GM19467 (cell line): ENCODE data around the gene MACO1.
"Not testable (repeated sequence)": the region's sequence is repeated elsewhere in the genome, so short reads cannot be mapped to it uniquely, and the experiment has no call there.

ENCODE experiments used
- ATAC-seq: cut with Tn5 transposase; IDR thresholded peaks from one replicate; pipeline ENCODE4 v1.9.1; 2021; ENCODE audit warnings: mild to moderate bottlenecking, moderate library complexity; ENCODE audit not compliant: unreplicated experiment

Gene MACO1

GRCh38 chr1:25456502-25456901 lies 25.8 kb downstream of the MACO1 start:
- ATAC-seq: no peak

- no peak for ATAC-seq
Observed at GRCh38 chr1:25458541-25459298, 28.0 kb downstream of the MACO1 start.

- no peak for ATAC-seq
Observed at GRCh38 chr1:25460020-25460419, 29.3 kb downstream of the MACO1 start.

- ATAC-seq: not testable (repeated sequence)
Observed at GRCh38 chr1:25460816-25461215, 30.1 kb downstream of the MACO1 start.

GRCh38 chr1:25461849-25462248 lies 31.2 kb downstream of the MACO1 start:
- ATAC-seq: no peak

- no peak for ATAC-seq
Observed at GRCh38 chr1:25462732-25463131, 32.0 kb downstream of the MACO1 start.

GRCh38 chr1:25467193-25467592 lies 36.5 kb downstream of the MACO1 start:
- ATAC-seq: no peak

- ATAC-seq: no peak
Observed at GRCh38 chr1:25467616-25468015, 36.9 kb downstream of the MACO1 start.

- ATAC-seq: no peak
Observed at GRCh38 chr1:25468033-25468432, 37.3 kb downstream of the MACO1 start.

- no peak for ATAC-seq
Observed at GRCh38 chr1:25469177-25469576, 38.5 kb downstream of the MACO1 start.

- no peak for ATAC-seq
Observed at GRCh38 chr1:25472471-25472870, 41.8 kb downstream of the MACO1 start.

GRCh38 chr1:25473653-25474225 lies 43.0 kb downstream of the MACO1 start:
- ATAC-seq: no peak

- no peak for ATAC-seq
Observed at GRCh38 chr1:25474439-25475047, 43.8 kb downstream of the MACO1 start.

- ATAC-seq: no peak
Observed at GRCh38 chr1:25476186-25477097, 45.7 kb downstream of the MACO1 start.

- ATAC-seq: no peak
Observed at GRCh38 chr1:25477448-25478034, 46.8 kb downstream of the MACO1 start.

- no peak for ATAC-seq
Observed at GRCh38 chr1:25478633-25479032, 47.9 kb downstream of the MACO1 start.

GRCh38 chr1:25481625-25482024 lies 50.9 kb downstream of the MACO1 start:
- no peak for ATAC-seq

- ATAC-seq: no peak
Observed at GRCh38 chr1:25482211-25482610, 51.5 kb downstream of the MACO1 start.

- ATAC-seq: no peak
Observed at GRCh38 chr1:25484096-25484495, 53.4 kb downstream of the MACO1 start.

GRCh38 chr1:25484533-25484932 lies 53.8 kb downstream of the MACO1 start:
- ATAC-seq: no peak
